ENCODE measurements around the gene MYO9B. TPM values are rescaled to one million over a fixed set of nuclear protein-coding genes. Genes with fewer than 3 reads are reported as not detected.

MYO9B gene
- total RNA-seq, 1 experiment from 2014 or later: 74.6 TPM

DNA sequence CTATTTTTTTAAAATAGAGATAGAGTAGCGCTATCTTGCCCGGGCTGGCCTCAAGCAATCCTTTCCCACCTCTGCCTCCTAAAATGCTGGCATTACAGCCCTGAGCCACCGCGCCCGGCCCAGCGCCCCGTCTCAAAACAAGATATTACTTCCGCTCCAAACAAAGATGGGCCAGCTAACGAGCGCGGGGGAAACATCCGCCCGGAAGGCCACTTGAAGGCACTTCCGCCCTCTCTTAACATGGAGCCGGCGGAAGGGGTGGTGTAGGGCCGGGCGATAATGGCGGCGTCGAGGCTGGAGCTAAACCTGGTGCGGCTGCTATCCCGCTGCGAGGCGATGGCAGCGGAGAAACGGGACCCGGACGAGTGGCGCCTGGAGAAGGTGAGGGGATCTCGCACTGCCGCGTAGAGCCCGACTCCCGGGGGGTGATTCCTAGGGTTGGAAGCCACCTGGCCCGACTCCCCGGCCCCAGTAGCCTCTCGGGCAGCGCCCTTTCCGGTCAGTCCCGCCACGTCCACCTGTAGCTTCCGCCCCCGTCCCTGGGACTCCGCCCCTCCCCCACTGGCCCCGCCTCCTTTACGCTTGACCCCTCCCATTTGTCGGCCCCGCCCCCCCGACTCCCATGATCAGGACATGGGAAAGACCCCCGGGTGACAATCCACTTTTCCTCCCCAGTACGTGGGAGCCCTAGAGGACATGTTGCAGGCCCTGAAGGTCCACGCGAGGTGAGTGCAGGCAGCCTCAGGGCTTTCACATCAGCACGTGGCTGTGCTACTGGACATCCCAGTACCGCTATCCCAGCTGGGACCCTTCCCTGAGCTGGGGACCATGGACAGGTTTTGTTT lies 139.8 kb downstream of the MYO9B start, which contains the start of gene USE1 (continued):
- TF ChIP-seq REST (IDR thresholded peaks at IDR 0.05; ENCODE audit: low read depth): no peak
- TF ChIP-seq YY1 (IDR thresholded peaks at IDR 0.05; ENCODE audit: extremely low read depth, insufficient replicate concordance, low read depth, low read length): peak; percentile 98

DNA sequence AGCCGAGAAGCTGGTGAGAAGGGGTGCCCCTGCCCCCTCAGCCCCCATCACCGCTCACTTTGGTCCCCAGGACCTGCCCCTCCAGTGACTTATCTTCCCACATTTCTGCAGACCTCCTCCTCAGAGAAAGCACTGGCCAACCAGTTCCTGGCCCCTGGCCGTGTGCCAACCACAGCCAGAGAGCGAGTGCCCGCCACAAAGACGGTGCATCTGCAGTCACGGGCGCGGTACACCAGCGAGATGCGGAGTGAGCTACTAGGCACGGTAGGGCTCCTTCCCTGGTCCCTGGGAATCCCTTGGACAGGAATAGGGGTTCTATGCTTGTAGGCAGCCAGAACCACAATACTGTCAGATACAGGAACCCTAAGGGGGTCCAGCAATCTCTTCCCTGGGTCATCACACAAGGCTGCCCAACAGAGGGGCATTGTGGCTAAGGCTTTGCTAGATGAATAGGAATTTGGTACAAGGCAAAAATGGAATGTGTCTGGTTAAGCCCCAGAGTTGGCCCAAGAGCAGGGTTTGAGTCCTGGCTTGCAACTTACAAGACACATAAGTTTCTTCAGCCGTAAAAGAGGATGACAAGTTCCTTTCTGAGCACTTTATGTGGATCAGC lies 140.6 kb downstream of the MYO9B start:
- H2AFZ ChIP-seq (ENCODE audit: low read depth, low read length, poor library complexity, severe bottlenecking): no peak overlapping the region
- no peaks in the 10 kb centered on the region for H3K9me2 ChIP-seq (ENCODE audit: insufficient read depth)
- peak overlapping the region; percentile 80 for H3K9ac ChIP-seq (ENCODE audit: low read length)
- TF ChIP-seq JUND (IDR thresholded peaks at IDR 0.05): no peak
- no peak for TF ChIP-seq TCF7L2 (IDR thresholded peaks at IDR 0.05; ENCODE audit: borderline replicate concordance, extremely low read depth, insufficient read depth, insufficient read length)
- no peak for TF ChIP-seq REST (IDR thresholded peaks at IDR 0.05; ENCODE audit: low read depth)
- no peak for TF ChIP-seq FOSL1 (IDR thresholded peaks at IDR 0.05; ENCODE audit: low read depth)
- no peak for TF ChIP-seq ZNF274 (IDR thresholded peaks at IDR 0.05; ENCODE audit: low read depth, low read length)
- TF ChIP-seq, protein P1, sequence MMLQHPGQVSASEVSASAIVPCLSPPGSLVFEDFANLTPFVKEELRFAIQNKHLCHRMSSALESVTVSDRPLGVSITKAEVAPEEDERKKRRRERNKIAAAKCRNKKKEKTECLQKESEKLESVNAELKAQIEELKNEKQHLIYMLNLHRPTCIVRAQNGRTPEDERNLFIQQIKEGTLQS (IDR thresholded peaks at IDR 0.05): no peak
- peak overlapping the region; percentile 89 for H3K27ac ChIP-seq (ENCODE audit: low read depth, low read length)
- H3K36me3 ChIP-seq (ENCODE audit: control insufficient read depth in 1 of 2, insufficient read depth in 2 of 2, low read length in 2 of 2): 0 out of 4 replicates have a peak, but pooled peaks cover 0 to 2% of the 10 kb centered on the region in 2 experiments
- no peaks in the 10 kb centered on the region for H3K9me3 ChIP-seq (ENCODE audit: control insufficient read depth in 1 of 2, insufficient read depth in 1 of 2, low read depth in 1 of 2, low read length in 2 of 2)
- no peaks in the 10 kb centered on the region for H4K20me1 ChIP-seq (ENCODE audit: insufficient read depth)
- peaks cover 16 to 38% of the 10 kb centered on the region in 2 experiments for H3K4me1 ChIP-seq (ENCODE audit: control insufficient read depth in 1 of 2, insufficient read depth in 2 of 2, low read length in 2 of 2)
- RAD21 ChIA-PET (ENCODE audit: low non-redundant PET in 1 of 2, low total read pairs in 2 of 2, uncharacterized antibody in 2 of 2, unreplicated experiment in 2 of 2): interaction anchor here in 1 of 2 experiments (1.1 kb wide), 1 partner anchor 93 kb away, joined by 5 read pairs; the partner anchor contains the start of gene DDA1
- TSS peak; percentile 66 for BruUV-seq (replicated peaks)
- CTCF ChIA-PET: no interaction called here
- intact Hi-C loops (cut with micrococcal nuclease): no loop called here
- DNase-seq (ENCODE audit: low read depth, low spot score) (no peak), ATAC-seq (no peak)
- peak overlapping the region; percentile 57 to 70 for H3K4me3 ChIP-seq (replicated peaks in 1 of 2; ENCODE audit: low read depth in 1 of 2, low read length in 2 of 2)
- POLR2A ChIA-PET: interaction anchor here (0.6 to 1.9 kb wide), 7 partner anchors 8 to 108 kb away, joined by 3 to 24 read pairs (median 4); partner anchors contain the start of genes DDA1 and OCEL1
- peaks cover 7% of the 10 kb centered on the region; the same call in 1 of the 2 replicates for H3K79me2 ChIP-seq (ENCODE audit: insufficient read depth, low read length)
- peak overlapping the region; percentile 94 for H3K4me2 ChIP-seq (ENCODE audit: low read length)
- H3K27me3 ChIP-seq (ENCODE audit: insufficient read depth, low read length): no peaks in the 10 kb centered on the region

All from HCT116 (cell line).